Adrenal gland (tissue), 5 donors: ENCODE data around the gene SUV39H1.
"Not testable (repeated sequence)": the region's sequence is repeated elsewhere in the genome, so short reads cannot be mapped to it uniquely, and the experiment has no call there.

Experiments used
- CTCF ChIP-seq, 6 experiments: fragments of 450-650 bp in 4 of 6; fragments of 200-600 bp in 2 of 6; sonication (generic) in 1 of 6; IDR thresholded peaks; 1 replicate in 5 of 6; 2 replicates in 1 of 6; pipeline versions ENCODE4 v1.5.1 to v1.8.0; 2016 to 2021; ENCODE audit warnings: antibody characterized with exemption in 6 of 6, mild to moderate bottlenecking in 2 of 6, moderate library complexity in 1 of 6
- POLR2A ChIP-seq, 2 donors: fragments of 450-650 bp; IDR thresholded peaks; one replicate each; pipeline ENCODE4 v1.6.1; 2017; ENCODE audit warnings: antibody characterized with exemption in 2 of 2, mild to moderate bottlenecking in 2 of 2, moderate library complexity in 1 of 2
- donor health status: DM: no; HTN: no; CAD: no.

DNA sequence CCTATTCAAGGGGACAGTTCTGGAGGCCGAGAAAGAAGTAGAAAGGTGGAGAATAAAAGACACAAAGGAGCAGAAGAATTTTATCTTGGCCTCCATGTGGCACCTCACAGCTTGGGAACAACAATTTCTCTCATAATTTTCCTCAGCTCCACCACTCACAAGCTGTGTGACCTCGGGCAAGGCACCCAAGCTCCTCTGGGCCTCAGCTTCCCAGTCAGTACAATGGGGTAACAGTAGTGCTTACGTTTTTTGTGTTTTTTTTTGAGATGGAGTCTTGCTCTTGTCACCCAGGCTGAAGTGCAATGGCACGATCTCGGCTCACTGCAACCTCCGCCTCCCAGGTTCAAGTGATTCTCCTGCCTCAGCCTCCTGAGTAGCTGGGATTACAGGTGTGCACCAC, 15.6 kb upstream of the SUV39H1 start:
- not testable (repeated sequence) for TF ChIP-seq CTCF, POLR2A (IDR thresholded peaks at IDR 0.05)
